Activated naive CD8-positive, alpha-beta T cell (primary cell): ENCODE measurements around the gene CCDC154.
"Not testable (repeated sequence)": the region's sequence is repeated elsewhere in the genome, so short reads cannot be mapped to it uniquely, and the experiment has no call there.

Experiments used
- H3K27ac Mint-ChIP-seq: one replicate; pipeline ENCODE4 v1.8.0; 2021; ENCODE audit warnings: mixed read lengths
- H3K27me3 Mint-ChIP-seq: one replicate; pipeline ENCODE4 v1.8.0; 2021; ENCODE audit warnings: mixed read lengths
- H3K36me3 Mint-ChIP-seq: one replicate; pipeline ENCODE4 v1.8.0; 2021; ENCODE audit warnings: mixed read lengths
- H3K4me1 Mint-ChIP-seq: one replicate; pipeline ENCODE4 v1.8.0; 2021; ENCODE audit warnings: low read depth, mixed read lengths
- H3K4me3 Mint-ChIP-seq: one replicate; pipeline ENCODE4 v1.8.0; 2021; ENCODE audit warnings: mild to moderate bottlenecking, mixed read lengths
- H3K9me3 Mint-ChIP-seq: one replicate; pipeline ENCODE4 v1.8.0; 2021; ENCODE audit warnings: low read depth, mixed read lengths

Gene CCDC154

GRCh38 chr16:1478937-1479336 is 34.6 kb upstream of the CCDC154 start:
- H3K36me3 Mint-ChIP-seq, H3K9me3 Mint-ChIP-seq, H3K4me3 Mint-ChIP-seq, H3K27me3 Mint-ChIP-seq, H3K4me1 Mint-ChIP-seq, H3K27ac Mint-ChIP-seq: not testable (repeated sequence)

- H3K27ac Mint-ChIP-seq, result no peak overlapping the region
- H3K36me3 Mint-ChIP-seq, result no peaks in the 10 kb centered on the region
- H3K9me3 Mint-ChIP-seq, result no peaks in the 10 kb centered on the region
- H3K4me3 Mint-ChIP-seq, result no peak overlapping the region
- H3K27me3 Mint-ChIP-seq, result peaks cover 2% of the 10 kb centered on the region
- peaks cover 15% of the 10 kb centered on the region for H3K4me1 Mint-ChIP-seq
Measured at GRCh38 chr16:1477033-1477432, 32.7 kb upstream of the CCDC154 start.

GRCh38 chr16:1475552-1476114 is 31.3 kb upstream of the CCDC154 start:
- Mint-ChIP-seq H3K27ac (peak overlapping the region; percentile 90), H3K4me3 (peak overlapping the region; percentile 89), H3K36me3 (no peaks in the 10 kb centered on the region), H3K4me1 (peaks cover 27% of the 10 kb centered on the region), H3K27me3 (no peaks in the 10 kb centered on the region), H3K9me3 (no peaks in the 10 kb centered on the region)

- peak within 1 kb of the TSS; percentile 90 for H3K27ac Mint-ChIP-seq
- H3K4me1 Mint-ChIP-seq, result peaks cover 31% of the 10 kb centered on the region
- H3K4me3 Mint-ChIP-seq, result peak within 1 kb of the TSS; percentile 89
- no peaks in the 10 kb centered on the region for H3K36me3 Mint-ChIP-seq
- H3K9me3 Mint-ChIP-seq, result no peaks in the 10 kb centered on the region
- no peaks in the 10 kb centered on the region for H3K27me3 Mint-ChIP-seq
Measured at GRCh38 chr16:1474796-1475551, 30.6 kb upstream of the CCDC154 start, which contains the start of gene CLCN7. TSS of gene CLCN7 (minus strand) at chr16:1475028. CDS start at chr16:1474974, 54 bp downstream.

GRCh38 chr16:1474082-1474795 is 29.9 kb upstream of the CCDC154 start:
- H3K9me3 Mint-ChIP-seq, result no peaks in the 10 kb centered on the region
- peak overlapping the region; percentile 86 for H3K4me3 Mint-ChIP-seq
- H3K27me3 Mint-ChIP-seq, result no peaks in the 10 kb centered on the region
- H3K27ac Mint-ChIP-seq, result peak overlapping the region; percentile 76
- H3K36me3 Mint-ChIP-seq, result no peaks in the 10 kb centered on the region
- H3K4me1 Mint-ChIP-seq, result peaks cover 35% of the 10 kb centered on the region

GRCh38 chr16:1472974-1473373 is 28.6 kb upstream of the CCDC154 start:
- Mint-ChIP-seq H3K36me3 (no peaks in the 10 kb centered on the region), H3K9me3 (no peaks in the 10 kb centered on the region), H3K27me3 (no peaks in the 10 kb centered on the region), H3K4me1 (peaks cover 35% of the 10 kb centered on the region), H3K27ac (no peak overlapping the region), H3K4me3 (peak overlapping the region; percentile 81)

GRCh38 chr16:1471569-1472194 is 27.3 kb upstream of the CCDC154 start:
- Mint-ChIP-seq H3K27ac (no peak overlapping the region), H3K4me3 (no peak overlapping the region), H3K9me3 (no peaks in the 10 kb centered on the region)

GRCh38 chr16:1470481-1471251 is 26.3 kb upstream of the CCDC154 start:
- Mint-ChIP-seq H3K27me3 (no peaks in the 10 kb centered on the region), H3K27ac (no peak overlapping the region), H3K36me3 (no peaks in the 10 kb centered on the region), H3K9me3 (no peaks in the 10 kb centered on the region), H3K4me3 (no peak overlapping the region), H3K4me1 (peaks cover 33% of the 10 kb centered on the region)

More at GRCh38 chr16:1471569-1472194, 27.3 kb upstream of the CCDC154 start:
- H3K36me3 Mint-ChIP-seq, result no peaks in the 10 kb centered on the region
- no peaks in the 10 kb centered on the region for H3K27me3 Mint-ChIP-seq
- H3K4me1 Mint-ChIP-seq, result peaks cover 36% of the 10 kb centered on the region

GRCh38 chr16:1469693-1470201 is 25.4 kb upstream of the CCDC154 start:
- H3K4me1 Mint-ChIP-seq, result peaks cover 31% of the 10 kb centered on the region
- no peaks in the 10 kb centered on the region for H3K36me3 Mint-ChIP-seq
- H3K9me3 Mint-ChIP-seq, result no peaks in the 10 kb centered on the region
- peak overlapping the region; percentile 41 for H3K27ac Mint-ChIP-seq
- no peak overlapping the region for H3K4me3 Mint-ChIP-seq
- no peaks in the 10 kb centered on the region for H3K27me3 Mint-ChIP-seq

- not testable (repeated sequence) for H3K36me3 Mint-ChIP-seq, H3K4me3 Mint-ChIP-seq, H3K9me3 Mint-ChIP-seq, H3K27me3 Mint-ChIP-seq, H3K27ac Mint-ChIP-seq
- peaks cover 30% of the 10 kb centered on the region for H3K4me1 Mint-ChIP-seq
Measured at GRCh38 chr16:1469141-1469540, 24.8 kb upstream of the CCDC154 start.

GRCh38 chr16:1468426-1468810 is 24.1 kb upstream of the CCDC154 start:
- Mint-ChIP-seq H3K4me1 (peaks cover 28% of the 10 kb centered on the region), H3K9me3 (no peaks in the 10 kb centered on the region), H3K27ac (no peak overlapping the region)

GRCh38 chr16:1466968-1467521 is 22.7 kb upstream of the CCDC154 start:
- no peaks in the 10 kb centered on the region for H3K36me3 Mint-ChIP-seq
- no peaks in the 10 kb centered on the region for H3K27me3 Mint-ChIP-seq
- H3K4me3 Mint-ChIP-seq, result no peak overlapping the region
- no peaks in the 10 kb centered on the region for H3K9me3 Mint-ChIP-seq
- no peak overlapping the region for H3K27ac Mint-ChIP-seq
- peaks cover 21% of the 10 kb centered on the region for H3K4me1 Mint-ChIP-seq

More at GRCh38 chr16:1468426-1468810, 24.1 kb upstream of the CCDC154 start:
- H3K27me3 Mint-ChIP-seq, result no peaks in the 10 kb centered on the region
- no peak overlapping the region for H3K4me3 Mint-ChIP-seq
- no peaks in the 10 kb centered on the region for H3K36me3 Mint-ChIP-seq

GRCh38 chr16:1466054-1466453 is 21.7 kb upstream of the CCDC154 start:
- no peak overlapping the region for H3K4me3 Mint-ChIP-seq
- H3K9me3 Mint-ChIP-seq, result no peaks in the 10 kb centered on the region
- peaks cover 12% of the 10 kb centered on the region for H3K4me1 Mint-ChIP-seq
- no peak overlapping the region for H3K27ac Mint-ChIP-seq
- H3K36me3 Mint-ChIP-seq, result no peaks in the 10 kb centered on the region
- H3K27me3 Mint-ChIP-seq, result no peaks in the 10 kb centered on the region

GRCh38 chr16:1465567-1465915 is 21.2 kb upstream of the CCDC154 start:
- Mint-ChIP-seq H3K4me3 (no peak overlapping the region), H3K27me3 (no peaks in the 10 kb centered on the region), H3K27ac (no peak overlapping the region), H3K4me1 (peaks cover 9% of the 10 kb centered on the region), H3K9me3 (no peaks in the 10 kb centered on the region), H3K36me3 (no peaks in the 10 kb centered on the region)
